ENCODE results near the gene MMD.

- TF ChIP-seq EP300 (conservative IDR thresholded peaks at IDR 0.05; ENCODE audit: poor library complexity, severe bottlenecking), result no peak
- TF ChIP-seq EZH2 (IDR thresholded peaks at IDR 0.05; ENCODE audit: borderline replicate concordance, insufficient read depth, low read length, poor library complexity, severe bottlenecking), result no peak
- TF ChIP-seq, protein P1, sequence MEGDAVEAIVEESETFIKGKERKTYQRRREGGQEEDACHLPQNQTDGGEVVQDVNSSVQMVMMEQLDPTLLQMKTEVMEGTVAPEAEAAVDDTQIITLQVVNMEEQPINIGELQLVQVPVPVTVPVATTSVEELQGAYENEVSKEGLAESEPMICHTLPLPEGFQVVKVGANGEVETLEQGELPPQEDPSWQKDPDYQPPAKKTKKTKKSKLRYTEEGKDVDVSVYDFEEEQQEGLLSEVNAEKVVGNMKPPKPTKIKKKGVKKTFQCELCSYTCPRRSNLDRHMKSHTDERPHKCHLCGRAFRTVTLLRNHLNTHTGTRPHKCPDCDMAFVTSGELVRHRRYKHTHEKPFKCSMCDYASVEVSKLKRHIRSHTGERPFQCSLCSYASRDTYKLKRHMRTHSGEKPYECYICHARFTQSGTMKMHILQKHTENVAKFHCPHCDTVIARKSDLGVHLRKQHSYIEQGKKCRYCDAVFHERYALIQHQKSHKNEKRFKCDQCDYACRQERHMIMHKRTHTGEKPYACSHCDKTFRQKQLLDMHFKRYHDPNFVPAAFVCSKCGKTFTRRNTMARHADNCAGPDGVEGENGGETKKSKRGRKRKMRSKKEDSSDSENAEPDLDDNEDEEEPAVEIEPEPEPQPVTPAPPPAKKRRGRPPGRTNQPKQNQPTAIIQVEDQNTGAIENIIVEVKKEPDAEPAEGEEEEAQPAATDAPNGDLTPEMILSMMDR (IDR thresholded peaks at IDR 0.05; ENCODE audit: poor library complexity, severe bottlenecking), result no peak
- TF ChIP-seq SMC3 (conservative IDR thresholded peaks at IDR 0.05; ENCODE audit: poor library complexity), result no peak
- no peak for TF ChIP-seq POLR2AphosphoS5 (IDR thresholded peaks at IDR 0.05)
Observed at GRCh38 chr17:55383771-55384642, 37.6 kb downstream of the MMD start.
